CD14-positive monocyte (primary cell): ENCODE data around the gene RITA1. TPM values are rescaled to one million over a fixed set of nuclear protein-coding genes. Genes with fewer than 3 reads are reported as not detected.

Experiments used
- DNase-seq, 3 donors: peaks; one replicate each; pipeline ENCODE4 v3.0.0-alpha.2; 2011 to 2022
- H2AFZ ChIP-seq: 2 replicates; pipeline ENCODE4 v1.6.0; 2012; ENCODE audit warnings: mild to moderate bottlenecking, low read depth, low read length, inconsistent platforms; ENCODE audit not compliant: insufficient read depth, poor library complexity, severe bottlenecking
- H3K27ac ChIP-seq, 2 donors: 1 replicate in 1 of 2; 2 replicates in 1 of 2; pipeline ENCODE4 v1.5.1; 2012 to 2013; ENCODE audit warnings: low read length in 2 of 2, control low read depth in 1 of 2, inconsistent platforms in 1 of 2, low read depth in 1 of 2, mild to moderate bottlenecking in 1 of 2
- H3K27me3 ChIP-seq, 2 donors: one replicate each; pipeline versions ENCODE4 v1.6.0 to v1.6.1; 2011 to 2013; ENCODE audit warnings: low read length in 2 of 2; ENCODE audit not compliant: control insufficient read depth in 2 of 2, insufficient read depth in 2 of 2
- H3K36me3 ChIP-seq, 2 donors: replicated peaks in 1 of 2; 1 replicate in 1 of 2; 2 replicates in 1 of 2; pipeline versions ENCODE4 v1.5.1 to v1.6.1; 2012 to 2013; ENCODE audit warnings: low read length in 2 of 2, control low read depth in 1 of 2, inconsistent platforms in 1 of 2, mild to moderate bottlenecking in 1 of 2; ENCODE audit not compliant: insufficient read depth in 2 of 2, control insufficient read depth in 1 of 2
- H3K4me1 ChIP-seq, 2 donors: 1 replicate in 1 of 2; 2 replicates in 1 of 2; pipeline versions ENCODE4 v1.5.1 to v1.6.1; 2012 to 2013; ENCODE audit warnings: low read length in 2 of 2, control low read depth in 1 of 2, inconsistent platforms in 1 of 2, mild to moderate bottlenecking in 1 of 2, moderate library complexity in 1 of 2; ENCODE audit not compliant: insufficient read depth in 2 of 2, control insufficient read depth in 1 of 2
- H3K4me2 ChIP-seq: replicated peaks from 2 replicates; pipeline ENCODE3; 2012; ENCODE audit warnings: low read length, moderate library complexity, mild to moderate bottlenecking; ENCODE audit not compliant: poor library complexity, severe bottlenecking; ENCODE audit errors: extremely low read depth
- H3K4me3 ChIP-seq, 3 experiments: fragments of 200-600 bp in 1 of 3; sonication (generic) in 1 of 3; replicated peaks in 1 of 3; 1 replicate in 2 of 3; 2 replicates in 1 of 3; pipeline ENCODE4 v1.5.1; 2011 to 2013; ENCODE audit warnings: low read length in 3 of 3, mild to moderate bottlenecking in 3 of 3, control low read depth in 2 of 3, low read depth in 2 of 3, inconsistent platforms in 1 of 3, moderate library complexity in 1 of 3
- H3K79me2 ChIP-seq: 2 replicates; pipeline ENCODE4 v1.6.0; 2012; ENCODE audit warnings: mild to moderate bottlenecking, control low read depth, inconsistent platforms, low read length, moderate library complexity; ENCODE audit not compliant: insufficient read depth
- H3K9ac ChIP-seq: 2 replicates; pipeline ENCODE4 v1.6.0; 2017; ENCODE audit warnings: low read length, mild to moderate bottlenecking; ENCODE audit not compliant: insufficient read depth, poor library complexity, severe bottlenecking
- H3K9me3 ChIP-seq, 2 donors: replicated peaks in 1 of 2; 1 replicate in 1 of 2; 2 replicates in 1 of 2; pipeline versions ENCODE4 v1.5.1 to v1.6.1; 2012 to 2013; ENCODE audit warnings: low read length in 2 of 2, control low read depth in 1 of 2; ENCODE audit not compliant: control insufficient read depth in 1 of 2, insufficient read depth in 1 of 2
- H4K20me1 ChIP-seq: 2 replicates; pipeline ENCODE4 v1.6.0; 2012; ENCODE audit warnings: mild to moderate bottlenecking, low read length, control low read depth, moderate library complexity; ENCODE audit not compliant: insufficient read depth
- H3K27ac Mint-ChIP-seq, 7 donors: one replicate each; pipeline ENCODE4 v1.8.0; 2020; ENCODE audit warnings: mild to moderate bottlenecking in 7 of 7, mixed read lengths in 7 of 7, moderate library complexity in 6 of 7, inconsistent platforms in 2 of 7
- H3K27me3 Mint-ChIP-seq, 3 donors: one replicate each; pipeline ENCODE4 v1.8.0; 2021 to 2022; ENCODE audit warnings: low read depth in 3 of 3, mild to moderate bottlenecking in 3 of 3, mixed read lengths in 3 of 3, moderate library complexity in 3 of 3, inconsistent platforms in 1 of 3
- H3K36me3 Mint-ChIP-seq, 2 donors: one replicate each; pipeline ENCODE4 v1.8.0; 2020; ENCODE audit warnings: mixed read lengths in 2 of 2, inconsistent platforms in 1 of 2, mild to moderate bottlenecking in 1 of 2
- H3K4me1 Mint-ChIP-seq: one replicate; pipeline ENCODE4 v1.8.0; 2020; ENCODE audit warnings: mild to moderate bottlenecking, mixed read lengths
- H3K4me3 Mint-ChIP-seq, 2 donors: one replicate each; pipeline ENCODE4 v1.8.0; 2020; ENCODE audit warnings: mild to moderate bottlenecking in 2 of 2, mixed read lengths in 2 of 2, moderate library complexity in 1 of 2
- H3K9me3 Mint-ChIP-seq, 7 donors: one replicate each; pipeline ENCODE4 v1.8.0; 2020 to 2022; ENCODE audit warnings: mixed read lengths in 7 of 7, mild to moderate bottlenecking in 6 of 7, moderate library complexity in 6 of 7, inconsistent platforms in 2 of 7
- WGBS: methylation state at CpG from one replicate; pipeline ENCODE4 v1.1.5; 2013; ENCODE audit warnings: missing lambda C conversion rate; ENCODE audit not compliant: insufficient coverage; 5-methylcytosine and 5-hydroxymethylcytosine counted together
- intact Hi-C, 2 donors: fragments of 100-400 bp; cut with micrococcal nuclease; formaldehyde crosslinking; loops; one replicate each; pipeline versions ENCODE4 v1.15.0 to v1.15.1; 2023
- polyA plus RNA-seq, 3 donors: library from polyadenylated mRNA; depleted of rRNA in 1 of 3; unstranded in 2 of 3; stranded (reverse) in 1 of 3; fragments of 300-500 nt in 2 of 3; fragments of >200 nt in 1 of 3; fragmentation: Illumina TruSeq in 2 of 3; gene quantifications; 1 replicate in 2 of 3; 2 replicates in 1 of 3; pipeline ENCODE4 v1.2.3, GENCODE V29; 2012 to 2021
- TF ChIP-seq, protein P1 (sequence below): fragments of 200-600 bp; IDR thresholded peaks from one replicate; pipeline ENCODE4 v1.8.0; 2022; ENCODE audit warnings: antibody characterized with exemption, mild to moderate bottlenecking

RITA1 gene
- polyA plus RNA-seq, 3 donors: 4.9 to 17.6 (median 16.4) TPM

DNA sequence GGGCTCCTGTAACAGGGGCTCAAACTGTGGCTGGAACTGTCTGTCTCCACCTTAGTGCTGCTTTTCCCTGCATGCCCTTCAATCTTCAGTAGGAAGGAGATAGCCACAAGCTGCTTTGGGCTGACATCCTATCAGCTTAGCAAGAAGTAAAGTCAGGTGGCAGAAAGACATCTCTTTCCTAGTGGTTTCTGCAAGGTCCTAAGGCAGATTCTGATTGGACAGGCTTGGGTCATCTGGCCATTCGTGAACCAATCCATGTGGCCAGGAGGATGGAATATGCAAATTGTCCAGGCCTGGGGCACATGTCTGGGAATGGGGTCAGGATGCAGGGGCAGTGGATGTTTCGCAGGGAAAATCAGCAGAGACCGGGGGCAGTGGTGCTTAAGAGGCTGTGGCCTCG lies 5.2 kb downstream of the RITA1 start:
- Histone ChIP-seq H3K27ac (peak overlapping the region in 1 of 2 donors; percentile 0), H2AFZ (no peak overlapping the region), H3K27me3 (no peaks in the 10 kb centered on the region), H3K4me3 (no peak overlapping the region), H3K36me3 (peaks cover 19 to 38% of the 10 kb centered on the region in 2 donors), H3K9me3 (no peaks in the 10 kb centered on the region), H3K4me1 (peaks cover 12 to 19% of the 10 kb centered on the region in 2 donors), H3K4me2 (no peak overlapping the region), H3K79me2 (peaks cover 21% of the 10 kb centered on the region), H3K9ac (no peak overlapping the region), H4K20me1 (peaks cover 3% of the 10 kb centered on the region)
- peaks cover 0 to 3% (median 0%) of the 10 kb centered on the region in 3 donors for H3K27me3 Mint-ChIP-seq
- peaks cover 21% of the 10 kb centered on the region for H3K4me1 Mint-ChIP-seq
- peak in 1 of 3 donors; percentile 12 for DNase-seq
- peaks cover 30 to 53% of the 10 kb centered on the region in 2 donors for H3K36me3 Mint-ChIP-seq
- no peak overlapping the region for H3K27ac Mint-ChIP-seq
- H3K4me3 Mint-ChIP-seq: no peak overlapping the region
- peaks cover 0 to 2% (median 0%) of the 10 kb centered on the region in 7 donors for H3K9me3 Mint-ChIP-seq
- 97% methylated on average over 3 of the region's 4 CpGs for WGBS
- TF ChIP-seq, protein P1, sequence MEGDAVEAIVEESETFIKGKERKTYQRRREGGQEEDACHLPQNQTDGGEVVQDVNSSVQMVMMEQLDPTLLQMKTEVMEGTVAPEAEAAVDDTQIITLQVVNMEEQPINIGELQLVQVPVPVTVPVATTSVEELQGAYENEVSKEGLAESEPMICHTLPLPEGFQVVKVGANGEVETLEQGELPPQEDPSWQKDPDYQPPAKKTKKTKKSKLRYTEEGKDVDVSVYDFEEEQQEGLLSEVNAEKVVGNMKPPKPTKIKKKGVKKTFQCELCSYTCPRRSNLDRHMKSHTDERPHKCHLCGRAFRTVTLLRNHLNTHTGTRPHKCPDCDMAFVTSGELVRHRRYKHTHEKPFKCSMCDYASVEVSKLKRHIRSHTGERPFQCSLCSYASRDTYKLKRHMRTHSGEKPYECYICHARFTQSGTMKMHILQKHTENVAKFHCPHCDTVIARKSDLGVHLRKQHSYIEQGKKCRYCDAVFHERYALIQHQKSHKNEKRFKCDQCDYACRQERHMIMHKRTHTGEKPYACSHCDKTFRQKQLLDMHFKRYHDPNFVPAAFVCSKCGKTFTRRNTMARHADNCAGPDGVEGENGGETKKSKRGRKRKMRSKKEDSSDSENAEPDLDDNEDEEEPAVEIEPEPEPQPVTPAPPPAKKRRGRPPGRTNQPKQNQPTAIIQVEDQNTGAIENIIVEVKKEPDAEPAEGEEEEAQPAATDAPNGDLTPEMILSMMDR: no peak
- intact Hi-C loops: loop anchor here in 1 of 2 donors (10.0 kb wide), 1 partner anchor 84 kb away; no protein-coding TSS in a partner anchor

DNA sequence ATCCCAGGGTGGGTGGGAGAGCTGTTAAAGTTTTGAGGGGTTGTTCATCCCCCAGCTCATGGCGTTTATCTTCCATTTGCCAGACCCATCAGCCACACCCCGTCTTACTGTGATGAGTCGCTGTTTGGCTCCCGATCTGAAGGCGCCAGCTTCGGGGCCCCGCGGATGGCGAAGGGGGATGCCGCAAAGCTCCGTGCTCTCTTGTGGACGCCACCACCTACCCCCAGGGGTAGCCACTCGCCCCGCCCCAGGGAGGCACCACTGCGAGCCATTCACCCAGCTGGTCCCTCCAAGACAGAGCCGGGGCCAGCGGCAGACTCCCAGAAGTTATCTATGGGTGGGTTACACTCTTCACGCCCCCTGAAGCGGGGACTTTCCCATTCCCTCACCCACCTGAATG lies 5.7 kb downstream of the RITA1 start:
- DNase-seq: no peak
- peaks cover 0 to 3% (median 0%) of the 10 kb centered on the region in 3 donors for H3K27me3 Mint-ChIP-seq
- H3K4me1 ChIP-seq: peaks cover 7 to 15% of the 10 kb centered on the region in 2 donors
- H3K27me3 ChIP-seq: no peaks in the 10 kb centered on the region
- no peak overlapping the region for H2AFZ ChIP-seq
- no peak overlapping the region for H3K9ac ChIP-seq
- H3K27ac ChIP-seq: no peak overlapping the region
- no peak overlapping the region for H3K4me3 Mint-ChIP-seq
- H3K4me2 ChIP-seq: no peak overlapping the region
- peaks cover 16% of the 10 kb centered on the region for H3K4me1 Mint-ChIP-seq
- H3K79me2 ChIP-seq: peaks cover 16% of the 10 kb centered on the region
- H3K4me3 ChIP-seq: no peak overlapping the region
- H3K9me3 ChIP-seq: no peaks in the 10 kb centered on the region
- H3K9me3 Mint-ChIP-seq: peaks cover 0 to 2% (median 0%) of the 10 kb centered on the region in 7 donors
- intact Hi-C loops: loop anchor here in 1 of 2 donors (10.0 kb wide), 1 partner anchor 84 kb away; no protein-coding TSS in a partner anchor
- peaks cover 3% of the 10 kb centered on the region for H4K20me1 ChIP-seq
- no peak overlapping the region for H3K27ac Mint-ChIP-seq
- TF ChIP-seq, protein P1: no peak
- 96% methylated on average over 15 of the region's 19 CpGs for WGBS
- peaks cover 31 to 53% of the 10 kb centered on the region in 2 donors for H3K36me3 Mint-ChIP-seq
- H3K36me3 ChIP-seq: peaks cover 19 to 38% of the 10 kb centered on the region in 2 donors
